Measurements from ENCODE around the gene S100A3.

The S100A3 gene

DNA sequence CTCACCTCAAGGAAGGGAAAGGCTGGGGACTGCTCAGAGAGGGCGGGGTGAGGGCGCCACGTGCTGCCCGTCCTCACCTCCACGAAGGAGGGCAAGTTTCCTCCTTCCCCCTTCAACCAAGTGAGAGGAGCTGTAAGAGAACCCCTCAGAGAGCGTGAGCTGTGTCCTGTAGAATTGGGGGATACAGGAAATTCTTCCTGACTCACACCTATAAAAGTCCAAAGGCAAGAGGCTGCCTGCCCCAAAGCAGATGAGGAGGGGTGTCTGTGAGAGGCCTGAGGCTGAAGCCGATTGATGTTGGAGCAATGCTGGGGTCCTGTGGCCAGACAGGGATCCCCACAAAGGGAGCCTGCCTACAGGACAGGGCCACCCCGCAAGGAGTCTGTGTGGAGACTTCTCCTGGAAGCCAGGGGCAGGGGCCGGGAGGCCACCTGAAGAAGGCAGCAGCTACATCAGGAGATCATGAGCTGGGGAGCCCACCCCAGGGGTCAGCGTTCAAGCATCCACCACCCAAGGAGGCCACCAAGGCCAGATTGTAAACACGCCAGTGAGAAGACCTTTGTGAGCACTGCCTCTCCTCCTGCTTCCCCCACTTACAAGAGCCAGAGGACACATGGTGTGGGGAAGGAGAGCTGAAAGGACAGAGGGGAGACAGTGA lies 41.0 kb downstream of the S100A3 start:
- DNase-seq, result no peak

DNA sequence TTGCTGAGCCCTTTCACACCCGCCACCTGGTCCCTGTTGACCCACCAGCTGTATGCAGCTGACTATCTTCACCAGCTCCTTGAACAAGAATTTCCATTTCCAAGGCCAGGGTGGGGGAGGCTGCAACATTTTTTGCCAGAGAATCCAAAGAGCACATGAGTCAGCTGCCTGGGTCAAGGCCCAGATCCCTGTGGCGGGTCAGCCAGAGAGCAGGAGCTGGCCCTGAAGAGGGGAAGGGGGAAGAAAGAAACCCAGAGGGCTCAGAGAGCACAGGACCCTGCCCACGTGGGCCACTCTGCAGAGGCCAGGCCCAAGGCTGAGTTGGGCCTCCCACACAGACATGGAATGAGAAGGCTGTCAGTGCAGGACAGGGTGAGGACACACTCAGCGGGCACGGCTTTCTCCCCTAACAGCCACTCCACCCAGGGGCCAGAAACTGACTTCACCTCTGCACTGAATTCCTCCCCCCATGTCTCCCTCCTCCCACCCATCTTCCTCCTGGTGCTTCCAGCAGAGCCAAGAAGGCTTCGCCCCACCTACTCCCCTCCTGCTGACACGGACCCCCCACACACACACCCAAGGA lies 42.1 kb downstream of the S100A3 start:
- DNase-seq, result no peak

DNA sequence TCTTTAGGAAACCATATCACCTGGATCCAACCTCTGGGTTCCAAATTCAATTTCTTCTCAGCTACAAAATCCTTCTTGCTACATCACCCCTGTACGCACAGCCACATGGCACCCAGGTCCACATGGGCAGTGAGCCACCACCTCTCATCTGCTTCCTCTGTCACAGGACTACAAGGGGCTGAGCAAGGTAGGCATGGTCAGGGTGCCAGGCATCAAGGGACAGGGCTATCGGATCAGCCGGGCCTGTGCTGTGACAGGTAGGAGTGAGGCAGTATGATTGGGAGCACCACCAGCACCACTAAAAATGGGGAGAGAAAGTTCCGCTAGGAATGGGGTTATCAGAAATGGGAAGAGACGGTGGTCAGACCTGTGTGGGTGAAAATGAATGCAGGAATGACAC lies 42.7 kb downstream of the S100A3 start:
- DNase-seq, result no peak

DNA sequence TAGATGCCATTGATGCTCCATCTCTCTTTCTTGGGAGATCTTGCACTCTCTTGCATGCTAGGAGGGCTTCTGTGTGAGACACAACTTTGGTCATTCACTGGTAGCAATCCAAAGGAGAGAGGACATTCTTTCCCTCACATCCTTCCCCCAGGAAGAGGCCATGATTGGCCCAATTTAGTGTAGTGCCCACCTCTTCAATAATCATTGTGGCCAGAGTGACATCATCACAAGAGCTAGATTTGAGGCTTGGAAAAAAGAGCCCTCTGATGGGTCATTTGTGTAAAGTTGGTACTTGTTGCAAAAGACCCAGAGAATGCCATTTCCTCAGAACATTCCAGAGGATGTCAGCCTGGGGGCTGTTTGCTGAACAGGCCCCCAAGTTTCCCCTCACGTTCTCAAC lies 43.5 kb downstream of the S100A3 start:
- no peak for DNase-seq

DNA sequence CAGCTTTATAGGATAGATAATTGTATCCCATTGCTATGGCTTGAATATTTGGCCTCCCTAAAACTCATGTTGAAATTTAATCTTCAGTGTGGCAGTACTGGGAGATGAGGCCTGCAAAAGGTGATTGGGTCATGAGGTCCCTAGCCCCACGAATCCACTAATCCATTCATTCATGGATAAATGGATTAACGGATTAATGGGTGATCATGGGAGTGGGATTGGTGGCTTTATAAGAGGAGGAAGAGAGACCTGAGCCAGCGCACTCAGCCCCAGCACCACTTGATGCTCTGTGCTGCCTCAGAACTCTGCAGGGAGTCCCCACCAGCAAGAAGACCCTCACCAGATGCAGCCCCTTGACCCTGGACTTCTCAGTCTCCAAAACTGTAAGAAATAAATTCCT lies 45.3 kb downstream of the S100A3 start:
- no peak for DNase-seq

DNA sequence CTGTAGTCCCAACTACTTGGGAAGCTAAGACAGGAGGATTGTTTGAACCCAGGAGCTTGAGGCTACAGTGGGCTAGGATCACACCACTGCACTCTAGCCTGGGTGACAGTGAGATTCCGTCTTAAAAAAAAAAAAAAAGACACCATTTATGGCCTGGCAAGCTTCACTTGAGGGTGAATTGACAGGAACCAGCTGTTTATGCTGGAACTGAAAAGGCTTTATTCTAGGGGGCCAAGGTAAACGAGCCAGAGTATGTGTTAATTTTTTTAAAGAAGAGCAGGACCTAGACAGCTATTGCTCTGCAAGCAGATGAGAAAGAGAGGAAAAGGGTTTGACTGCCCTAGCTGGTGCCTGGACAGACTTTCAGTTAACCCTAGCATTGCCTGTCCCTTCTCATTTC lies 50.3 kb downstream of the S100A3 start:
- no peak for DNase-seq
